Smooth muscle cell (in vitro differentiated cells): Measurements from ENCODE around the gene ABHD10. TPM values are rescaled to one million over a fixed set of nuclear protein-coding genes. Genes with fewer than 3 reads are reported as not detected.

ENCODE experiments used
- DNase-seq: peaks from one replicate; lab custom pipeline; 2025; ENCODE audit not compliant: unreplicated experiment; lab: John Stamatoyannopoulos, UW
- H2AFZ ChIP-seq: fragments of 200-600 bp; sonication (generic); 2 replicates; pipeline ENCODE4 v1.6.0; 2016; ENCODE audit warnings: antibody characterized with exemption, low read depth, mild to moderate bottlenecking
- H3F3A ChIP-seq: fragments of 200-600 bp; sonication (generic); 2 replicates; pipeline ENCODE4 v1.6.0; 2017; ENCODE audit warnings: antibody characterized with exemption, low read depth
- H3K27ac ChIP-seq: fragments of 200-600 bp; sonication (generic); 2 replicates; pipeline ENCODE4 v1.5.1; 2016; ENCODE audit warnings: low read depth, mild to moderate bottlenecking
- H3K27me3 ChIP-seq: fragments of 200-600 bp; sonication (generic); 2 replicates; pipeline ENCODE4 v1.6.1; 2016; ENCODE audit warnings: low read depth, mild to moderate bottlenecking
- H3K36me3 ChIP-seq: fragments of 200-600 bp; sonication (generic); 2 replicates; pipeline ENCODE4 v1.5.1; 2016; ENCODE audit warnings: low read depth
- H3K4me1 ChIP-seq: fragments of 200-600 bp; sonication (generic); 2 replicates; pipeline ENCODE4 v1.5.1; 2016; ENCODE audit warnings: low read depth
- H3K4me2 ChIP-seq: fragments of 200-600 bp; sonication (generic); 2 replicates; pipeline ENCODE4 v1.6.0; 2016; ENCODE audit warnings: mild to moderate bottlenecking
- H3K4me3 ChIP-seq: fragments of 200-600 bp; sonication (generic); 2 replicates; pipeline ENCODE4 v1.5.1; 2016; ENCODE audit warnings: mild to moderate bottlenecking
- H3K79me2 ChIP-seq: fragments of 200-600 bp; sonication (generic); 2 replicates; pipeline ENCODE4 v1.6.0; 2016; ENCODE audit warnings: low read depth, mild to moderate bottlenecking
- H3K9ac ChIP-seq: fragments of 200-600 bp; sonication (generic); 2 replicates; pipeline ENCODE4 v1.6.0; 2016; ENCODE audit warnings: low read depth
- H3K9me3 ChIP-seq: fragments of 200-600 bp; sonication (generic); replicated peaks from 2 replicates; pipeline ENCODE4 v1.5.1; 2016; ENCODE audit warnings: low read depth
- H4K20me1 ChIP-seq: fragments of 200-600 bp; sonication (generic); 2 replicates; pipeline ENCODE4 v1.6.0; 2016; ENCODE audit warnings: low read depth
- CTCF ChIP-seq: fragments of 200-600 bp; sonication (generic); IDR thresholded peaks from 2 replicates; pipeline ENCODE4 v1.5.1; 2017; ENCODE audit warnings: borderline replicate concordance, mild to moderate bottlenecking, antibody characterized with exemption; ENCODE audit not compliant: insufficient read depth, poor library complexity, severe bottlenecking
- WGBS: methylation state at CpG from one replicate; pipeline ENCODE4 v1.1.7; 2016; ENCODE audit warnings: low lambda C conversion rate; 5-methylcytosine and 5-hydroxymethylcytosine counted together
- polyA plus RNA-seq: library from polyadenylated mRNA; unstranded; fragments of >200 nt; fragmentation: Nextera tagmentation; extraction: Ambion mirVana; gene quantifications from 2 replicates; pipeline ENCODE4 v1.2.1, GENCODE V29; 2016
- total RNA-seq: library from RNA; depleted of rRNA; stranded (reverse); fragments of >200 nt; gene quantifications from 2 replicates; pipeline ENCODE4 v1.2.3, GENCODE V29; 2014

The ABHD10 gene
- total and polyA plus RNA-seq, 2 experiments from 2014 or later: 44.1 to 44.9 TPM

GRCh38 chr3:111965484-111965883 lies 13.3 kb upstream of the ABHD10 start:
- H2AFZ ChIP-seq: no peak overlapping the region
- DNase-seq: no peak
- no peak overlapping the region for H3K27ac ChIP-seq
- H3K9ac ChIP-seq: no peak overlapping the region
- no peak overlapping the region for H3K4me3 ChIP-seq
- H4K20me1 ChIP-seq: no peaks in the 10 kb centered on the region
- peaks cover 4% of the 10 kb centered on the region for H3K79me2 ChIP-seq
- no peak for TF ChIP-seq CTCF
- H3K27me3 ChIP-seq: no peaks in the 10 kb centered on the region
- H3K9me3 ChIP-seq: no peaks in the 10 kb centered on the region
- H3K36me3 ChIP-seq: peaks cover 10% of the 10 kb centered on the region
- peaks cover 4% of the 10 kb centered on the region for H3K4me1 ChIP-seq
- H3F3A ChIP-seq: peaks cover 12% of the 10 kb centered on the region
- no peak overlapping the region for H3K4me2 ChIP-seq
- WGBS: 96% methylated on average over 2 of the region's 2 CpGs

- no peak for TF ChIP-seq CTCF
- DNase-seq: no peak
- Histone ChIP-seq H3K79me2 (peaks cover 4% of the 10 kb centered on the region), H3K4me3 (no peak overlapping the region), H3K9me3 (no peaks in the 10 kb centered on the region), H3K4me2 (no peak overlapping the region), H3K36me3 (peaks cover 17% of the 10 kb centered on the region), H3K4me1 (peaks cover 4% of the 10 kb centered on the region), H3F3A (peaks cover 7% of the 10 kb centered on the region), H4K20me1 (no peaks in the 10 kb centered on the region), H2AFZ (no peak overlapping the region), H3K27ac (no peak overlapping the region), H3K27me3 (no peaks in the 10 kb centered on the region), H3K9ac (no peak overlapping the region)
- 54% methylated on average over 3 of the region's 3 CpGs for WGBS
Observed at GRCh38 chr3:111967068-111967467, 11.8 kb upstream of the ABHD10 start.

- WGBS: 20% methylated on average over 8 of the region's 8 CpGs
- Histone ChIP-seq H3K4me2 (no peak overlapping the region), H3K36me3 (peaks cover 17% of the 10 kb centered on the region), H3F3A (peaks cover 7% of the 10 kb centered on the region), H3K9me3 (no peaks in the 10 kb centered on the region), H2AFZ (no peak overlapping the region), H3K4me1 (peaks cover 4% of the 10 kb centered on the region), H3K79me2 (peaks cover 4% of the 10 kb centered on the region), H3K27me3 (no peaks in the 10 kb centered on the region), H3K27ac (no peak overlapping the region), H4K20me1 (no peaks in the 10 kb centered on the region), H3K9ac (no peak overlapping the region), H3K4me3 (no peak overlapping the region)
- DNase-seq: peak; percentile 11
- TF ChIP-seq CTCF: peak; percentile 86
Observed at GRCh38 chr3:111967651-111968274, 11.1 kb upstream of the ABHD10 start.
